CD4-positive, alpha-beta T cell (primary cell): Measurements from ENCODE around the gene KATNAL2. TPM values are rescaled to one million over a fixed set of nuclear protein-coding genes. Genes with fewer than 3 reads are reported as not detected.

Experiments used
- ATAC-seq: fragments of 200-7000 bp; cut with Tn5 transposase; one replicate; pipeline ENCODE4 v1.10.0; 2022; ENCODE audit warnings: mild to moderate bottlenecking; ENCODE audit not compliant: poor library complexity
- CTCF ChIA-PET: fragments of 350-600 bp; sonication (Branson Sonifier 250); formaldehyde crosslinking; loops from one replicate; lab custom pipeline; 2021; ENCODE audit warnings: antibody characterized with exemption, inconsistent platforms; lab: Charles Lee
- POLR2A ChIA-PET: fragments of 350-600 bp; sonication (Branson Sonifier 250); formaldehyde crosslinking; loops from one replicate; lab custom pipeline; 2021; ENCODE audit warnings: antibody characterized with exemption, inconsistent platforms; lab: Charles Lee
- DNase-seq, 14 experiments: peaks; one replicate each; pipeline ENCODE4 v3.0.0-alpha.2; 2013 to 2020; ENCODE audit warnings: mixed read lengths in 2 of 14
- H3K27ac ChIP-seq, 2 donors: one replicate each; pipeline versions ENCODE4 v1.5.1 to v1.7.0; 2013; ENCODE audit warnings: low read length in 2 of 2, low read depth in 1 of 2, mild to moderate bottlenecking in 1 of 2
- H3K27me3 ChIP-seq, 2 experiments: 1 replicate in 1 of 2; 2 replicates in 1 of 2; pipeline versions ENCODE4 v1.6.1 to v1.7.0; 2013; ENCODE audit warnings: low read length in 2 of 2, control low read depth in 1 of 2, mild to moderate bottlenecking in 1 of 2, moderate library complexity in 1 of 2; ENCODE audit not compliant: insufficient read depth in 2 of 2, control insufficient read depth in 1 of 2
- H3K36me3 ChIP-seq: one replicate; pipeline ENCODE4 v1.6.1; 2013; ENCODE audit warnings: low read length, control low read depth; ENCODE audit not compliant: insufficient read depth
- H3K4me1 ChIP-seq: one replicate; pipeline ENCODE4 v1.6.1; 2013; ENCODE audit warnings: low read length, control low read depth; ENCODE audit not compliant: insufficient read depth
- H3K4me3 ChIP-seq: one replicate; pipeline ENCODE4 v1.5.1; 2013; ENCODE audit warnings: mild to moderate bottlenecking, low read length, moderate library complexity
- H3K9me3 ChIP-seq, 2 experiments: 1 replicate in 1 of 2; 2 replicates in 1 of 2; pipeline versions ENCODE4 v1.6.1 to v1.7.0; 2013; ENCODE audit warnings: low read length in 2 of 2, mild to moderate bottlenecking in 2 of 2, control low read depth in 1 of 2, moderate library complexity in 1 of 2; ENCODE audit not compliant: control insufficient read depth in 1 of 2, insufficient read depth in 1 of 2
- H3K27ac Mint-ChIP-seq: one replicate; pipeline ENCODE4 v1.8.0; 2020; ENCODE audit warnings: mixed read lengths
- H3K27me3 Mint-ChIP-seq: one replicate; pipeline ENCODE4 v1.8.0; 2021; ENCODE audit warnings: mixed read lengths
- H3K36me3 Mint-ChIP-seq: one replicate; pipeline ENCODE4 v1.8.0; 2021; ENCODE audit warnings: low read depth, mixed read lengths
- H3K4me1 Mint-ChIP-seq: one replicate; pipeline ENCODE4 v1.8.0; 2021; ENCODE audit warnings: low read depth, mixed read lengths
- H3K4me3 Mint-ChIP-seq: one replicate; pipeline ENCODE4 v1.8.0; 2020; ENCODE audit warnings: mild to moderate bottlenecking, mixed read lengths
- H3K9me3 Mint-ChIP-seq: one replicate; pipeline ENCODE4 v1.8.0; 2020; ENCODE audit warnings: mixed read lengths
- intact Hi-C, 2 experiments: fragments of 100-400 bp; cut with DNase I in 1 of 2; cut with micrococcal nuclease in 1 of 2; formaldehyde crosslinking; loops; one replicate each; pipeline versions ENCODE4 v1.15.1 to v1.9.0; 2023 to 2025; cut with DNase I, micrococcal nuclease
- total RNA-seq, 174 experiments: library from RNA in 2 of 174; stranded (reverse) in 2 of 174; gene quantifications; one replicate each; pipeline ENCODE4 v1.2.3 and lab custom pipeline; 2021 to 2026
- TF ChIP-seq, protein P1 (sequence below): fragments of 200-600 bp; IDR thresholded peaks from one replicate; pipeline ENCODE4 v1.8.0; 2022; ENCODE audit warnings: antibody characterized with exemption, mild to moderate bottlenecking

The KATNAL2 gene
- total RNA-seq, 2 experiments from 2014 or later = 1.5 to 2.0 TPM

DNA sequence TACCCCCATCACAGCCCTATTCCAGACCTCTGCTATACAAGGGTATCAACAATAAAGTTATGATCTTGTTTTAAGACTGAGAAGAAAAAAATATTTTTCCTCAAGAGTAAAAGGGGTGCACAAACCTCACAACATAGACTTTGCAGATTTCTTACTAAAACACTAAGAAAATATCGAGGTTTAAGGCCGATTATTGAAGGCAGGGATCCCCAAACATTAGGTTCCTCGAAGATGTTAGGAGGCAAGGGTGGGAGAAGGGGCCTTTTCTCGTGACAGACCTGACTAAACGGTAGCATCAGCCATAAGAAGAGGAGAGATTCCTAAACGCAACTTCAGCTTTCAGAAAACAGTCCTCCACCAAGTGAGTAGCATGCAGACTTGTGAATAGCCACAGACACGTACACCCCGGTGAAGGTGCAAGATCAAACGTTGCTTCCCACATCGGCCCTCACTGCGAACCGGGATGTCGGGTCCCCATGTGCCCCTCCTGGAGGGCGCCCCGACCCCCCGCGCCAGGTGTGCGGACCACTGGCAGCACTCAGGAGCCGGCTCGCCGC, 773 bp upstream of the KATNAL2 start:
- POLR2A ChIA-PET = interaction anchor here (1.0 to 2.2 kb wide), 3 partner anchors 11 to 234 kb away, joined by 3 to 19 read pairs (median 3); partner anchors contain the start of gene HDHD2
- intact Hi-C loops = loop anchor here in 1 of 2 experiments (10.0 kb wide), 3 partner anchors 238 to 742 kb away; partner anchors contain the start of gene HDHD2
- H3K4me1 Mint-ChIP-seq = peaks cover 55% of the 10 kb centered on the region

DNA sequence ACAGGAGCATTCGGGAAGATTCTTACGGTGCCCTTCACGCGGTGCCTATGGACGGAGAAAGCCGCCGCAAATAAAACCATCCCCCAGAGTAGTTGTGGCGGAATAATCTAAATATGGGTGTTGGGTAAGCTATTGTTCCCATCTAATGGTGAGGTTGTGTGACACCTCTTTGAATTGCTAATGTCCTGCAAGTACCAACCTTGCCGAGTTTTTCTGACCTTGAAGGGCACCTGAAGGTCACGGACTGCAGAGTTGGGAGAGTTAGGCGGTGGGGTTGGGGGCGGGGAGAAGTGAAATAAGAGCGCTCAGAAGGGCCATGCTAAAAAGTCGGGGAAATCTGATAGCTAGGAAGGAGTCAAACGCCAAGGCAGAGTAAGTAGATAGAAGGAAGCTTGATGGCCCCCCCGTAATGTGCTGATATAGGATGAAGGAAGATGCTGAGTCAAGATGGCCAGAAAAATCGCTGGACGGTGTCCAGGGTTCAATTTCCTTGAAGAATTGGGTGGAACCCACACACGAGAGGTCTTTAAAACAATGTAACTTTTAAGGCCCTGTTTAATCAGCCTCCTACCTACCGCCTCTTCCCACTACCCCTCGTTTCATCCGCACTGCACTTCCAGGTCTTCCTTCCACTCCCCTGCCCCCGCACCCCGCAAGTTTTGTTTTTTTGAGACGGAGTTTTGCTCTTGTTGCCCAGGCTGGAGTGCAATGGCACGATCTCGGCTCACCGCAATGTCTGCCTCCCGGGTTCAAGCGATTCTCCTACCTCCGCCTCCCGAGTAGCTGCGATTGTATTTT, 600 bp downstream of the KATNAL2 start:
- H3K4me3 ChIP-seq = peak overlapping the region; percentile 82
- Mint-ChIP-seq H3K4me1 (peaks cover 50% of the 10 kb centered on the region), H3K9me3 (no peaks in the 10 kb centered on the region), H3K36me3 (peaks cover 5% of the 10 kb centered on the region), H3K4me3 (peak overlapping the region; percentile 91), H3K27me3 (no peaks in the 10 kb centered on the region), H3K27ac (peak overlapping the region; percentile 64)
- ATAC-seq (peak; percentile 10), DNase-seq (peak in 4 of 14 experiments; percentile 5 to 43 (median 8))
- H3K4me1 ChIP-seq = peaks cover 23% of the 10 kb centered on the region
- H3K9me3 ChIP-seq = no peaks in the 10 kb centered on the region
- TF ChIP-seq, protein P1, sequence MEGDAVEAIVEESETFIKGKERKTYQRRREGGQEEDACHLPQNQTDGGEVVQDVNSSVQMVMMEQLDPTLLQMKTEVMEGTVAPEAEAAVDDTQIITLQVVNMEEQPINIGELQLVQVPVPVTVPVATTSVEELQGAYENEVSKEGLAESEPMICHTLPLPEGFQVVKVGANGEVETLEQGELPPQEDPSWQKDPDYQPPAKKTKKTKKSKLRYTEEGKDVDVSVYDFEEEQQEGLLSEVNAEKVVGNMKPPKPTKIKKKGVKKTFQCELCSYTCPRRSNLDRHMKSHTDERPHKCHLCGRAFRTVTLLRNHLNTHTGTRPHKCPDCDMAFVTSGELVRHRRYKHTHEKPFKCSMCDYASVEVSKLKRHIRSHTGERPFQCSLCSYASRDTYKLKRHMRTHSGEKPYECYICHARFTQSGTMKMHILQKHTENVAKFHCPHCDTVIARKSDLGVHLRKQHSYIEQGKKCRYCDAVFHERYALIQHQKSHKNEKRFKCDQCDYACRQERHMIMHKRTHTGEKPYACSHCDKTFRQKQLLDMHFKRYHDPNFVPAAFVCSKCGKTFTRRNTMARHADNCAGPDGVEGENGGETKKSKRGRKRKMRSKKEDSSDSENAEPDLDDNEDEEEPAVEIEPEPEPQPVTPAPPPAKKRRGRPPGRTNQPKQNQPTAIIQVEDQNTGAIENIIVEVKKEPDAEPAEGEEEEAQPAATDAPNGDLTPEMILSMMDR = no peak
- ChIA-PET POLR2A (interaction anchor here (1.0 to 2.2 kb wide), 3 partner anchors 12 to 232 kb away, joined by 3 to 19 read pairs (median 3); partner anchors contain the start of gene HDHD2), CTCF (interaction anchor here (1.4 kb wide), 1 partner anchor 24 kb away, joined by 3 read pairs; no protein-coding TSS in a partner anchor)
- H3K27ac ChIP-seq = peak overlapping the region in 1 of 2 donors; percentile 56
- intact Hi-C loops = loop anchor here in 1 of 2 experiments (10.0 kb wide), 3 partner anchors 237 to 743 kb away; partner anchors contain the start of gene HDHD2
- H3K36me3 ChIP-seq = no peaks in the 10 kb centered on the region
- H3K27me3 ChIP-seq = no peaks in the 10 kb centered on the region

More for the DNA sequence above, 773 bp upstream of the KATNAL2 start:
- Mint-ChIP-seq H3K27ac (peak overlapping the region; percentile 92), H3K9me3 (no peaks in the 10 kb centered on the region), H3K36me3 (peaks cover 5% of the 10 kb centered on the region), H3K27me3 (no peaks in the 10 kb centered on the region), H3K4me3 (peak overlapping the region; percentile 97)
- Histone ChIP-seq H3K4me1 (peaks cover 23% of the 10 kb centered on the region), H3K36me3 (no peaks in the 10 kb centered on the region), H3K4me3 (peak overlapping the region; percentile 77), H3K27ac (peak overlapping the region in 1 of 2 donors; percentile 27), H3K27me3 (no peaks in the 10 kb centered on the region), H3K9me3 (no peaks in the 10 kb centered on the region)
- CTCF ChIA-PET = no interaction called here
- DNase-seq = peak in 10 of 14 experiments; percentile 7 to 70 (median 33)
- peak; percentile 48 for ATAC-seq
- TF ChIP-seq, protein P1 = no peak

DNA sequence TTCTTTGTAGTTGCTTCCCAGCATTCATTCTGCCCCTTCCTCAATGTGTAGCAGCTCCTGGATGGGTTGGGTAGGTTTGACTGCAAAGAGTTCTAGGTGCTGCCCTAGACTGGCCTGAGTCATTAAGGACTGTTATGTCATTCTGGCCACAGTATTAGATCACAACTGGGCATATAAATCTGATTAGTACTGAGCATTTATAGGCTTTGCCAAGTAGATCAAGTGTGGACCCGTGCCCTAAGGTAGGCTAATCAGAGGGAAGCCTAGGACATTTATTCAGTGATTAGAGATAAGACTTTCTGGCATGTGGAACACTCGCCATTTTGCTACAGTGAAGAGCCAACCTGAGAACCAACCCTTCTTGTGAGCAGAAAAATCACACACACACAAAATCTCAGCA, 2.7 kb downstream of the KATNAL2 start:
- H3K36me3 ChIP-seq = no peaks in the 10 kb centered on the region
- CTCF ChIA-PET = no interaction called here
- H3K27me3 ChIP-seq = no peaks in the 10 kb centered on the region
- H3K27ac ChIP-seq = no peak overlapping the region
- Mint-ChIP-seq H3K27me3 (no peaks in the 10 kb centered on the region), H3K27ac (peak overlapping the region; percentile 15), H3K36me3 (peaks cover 5% of the 10 kb centered on the region), H3K9me3 (peaks cover 2% of the 10 kb centered on the region), H3K4me3 (peak overlapping the region; percentile 84), H3K4me1 (peaks cover 31% of the 10 kb centered on the region)
- POLR2A ChIA-PET = no interaction called here
- intact Hi-C loops = no loop called here
- no peak for DNase-seq
- no peaks in the 10 kb centered on the region for H3K9me3 ChIP-seq
- no peak overlapping the region for H3K4me3 ChIP-seq
- TF ChIP-seq, protein P1 = no peak
- no peak for ATAC-seq
- peaks cover 23% of the 10 kb centered on the region for H3K4me1 ChIP-seq
